Heart right ventricle (tissue), 16 donors: ENCODE data around the gene ARGFX. TPM values are rescaled to one million over a fixed set of nuclear protein-coding genes. Genes with fewer than 3 reads are reported as not detected.

Experiments used
- ATAC-seq, 8 donors: fragments of 200-7000 bp; cut with Tn5 transposase; one replicate each; pipeline ENCODE4 v1.9.1; 2020; ENCODE audit warnings: mild to moderate bottlenecking in 8 of 8, moderate library complexity in 8 of 8, moderate number of reproducible peaks in 1 of 8
- DNase-seq, 2 donors: peaks; one replicate each; pipeline ENCODE4 v3.0.0-alpha.2; 2020
- H3K27ac ChIP-seq, 10 donors: fragments of 200-600 bp; sonication (generic) in 2 of 10; one replicate each; pipeline versions ENCODE4 v1.5.0 to v1.8.0; 2020 to 2022; ENCODE audit warnings: mild to moderate bottlenecking in 3 of 10
- H3K27me3 ChIP-seq, 7 donors: fragments of 200-600 bp; one replicate each; pipeline ENCODE4 v1.8.0; 2021 to 2022; ENCODE audit warnings: mild to moderate bottlenecking in 2 of 7
- H3K36me3 ChIP-seq, 9 donors: fragments of 200-600 bp; sonication (generic) in 1 of 9; one replicate each; pipeline versions ENCODE4 v1.5.0 to v1.8.0; 2020 to 2022; ENCODE audit warnings: mild to moderate bottlenecking in 2 of 9
- H3K4me1 ChIP-seq, 9 donors: fragments of 200-600 bp; sonication (generic) in 1 of 9; one replicate each; pipeline versions ENCODE4 v1.5.0 to v1.8.0; 2020 to 2022; ENCODE audit warnings: mild to moderate bottlenecking in 4 of 9
- H3K4me3 ChIP-seq, 10 donors: fragments of 200-600 bp; sonication (generic) in 2 of 10; one replicate each; pipeline versions ENCODE4 v1.5.0 to v1.8.0; 2020 to 2022; ENCODE audit warnings: mild to moderate bottlenecking in 7 of 10, moderate library complexity in 2 of 10
- H3K9me3 ChIP-seq, 11 donors: fragments of 200-600 bp in 10 of 11; sonication (generic) in 2 of 11; one replicate each; pipeline versions ENCODE4 v1.5.0 to v1.8.0; 2013 to 2022; ENCODE audit warnings: mild to moderate bottlenecking in 2 of 11, control low read depth in 1 of 11, moderate library complexity in 1 of 11
- CTCF ChIP-seq, 9 donors: fragments of 200-600 bp; sonication (generic) in 2 of 9; IDR thresholded peaks; one replicate each; pipeline versions ENCODE4 v1.5.0 to v1.8.0; 2021 to 2022; ENCODE audit warnings: antibody characterized with exemption in 9 of 9, mild to moderate bottlenecking in 5 of 9, moderate library complexity in 1 of 9
- WGBS, 2 donors: extraction: QIAGEN DNeasy Blood & Tissue Kit; methylation state at CpG; one replicate each; pipeline ENCODE4 v1.1.7; 2013; ENCODE audit warnings: inconsistent platforms in 1 of 2; 5-methylcytosine and 5-hydroxymethylcytosine counted together
- intact Hi-C, 10 donors: fragments of 100-400 bp; cut with DNase I; formaldehyde crosslinking; loops; one replicate each; pipeline versions ENCODE4 v1.11.1 to v1.14.2; 2022
- long read RNA-seq, 3 donors: library from polyadenylated mRNA; unstranded; transcript quantifications; one replicate each; pipeline ENCODE4 v2.0.0, GENCODE V29; 2020 to 2021
- polyA plus RNA-seq, 2 donors: library from polyadenylated mRNA; stranded (reverse); fragments of 200-250 nt; gene quantifications; one replicate each; pipeline ENCODE4 v1.2.3, GENCODE V29; 2013
- total RNA-seq, 10 donors: library from RNA; stranded (reverse); fragmentation: NEBNext Ultra II Directional in 3 of 10; extraction: Animal tissue kit (Norgen Biotek cat#: 25700) in 3 of 10; gene quantifications; one replicate each; pipeline versions ENCODE4 v1.2.1 to v1.2.4, GENCODE V29; 2021 to 2023
- donor health status: Arrhythmogenic right ventricular cardiomyopathy.
- donor health status: ischemic (EF 13 %, LVEDD 7.1; RV severe dilation, severe dysfunction).
- donor health status: healthy with polysubstance abuse.
- donor health status: DM: no; HTN: yes; CAD: no.
- donor health status: DM: no; HTN: no; CAD: no.
- donor health status: ischemic (EF 25% LVEDD 6.9; RV normal size, moderate dysfunction).
- donor health status: ischemic (EF 25% LVEDD 5.7; RV mildly dilated, moderate dysfunction).
- donor health status: healthy.
- donor health status: DM: yes; HTN: yes; CAD: no.
- donor health status: Ischemic cardiomyopathy.
- donor health status: ischemic (EF 35%, LVEDD 5.7; RV mildly dilated, moderate dysfunction).
- donor health status: nonischemic (EF 11% LVEDD 7.7; RV severe dilation, severe dysfunction).
- donor health status: DM: yes; HTN: yes; CAD: no.
- donor health status: PGD.
- donor health status: ischemic (EF 29% LVEDD 5.4; RV normal size, mild dysfunction).
- donor health status: nonischemic (EF 23%, LVEDD 6.1; RV moderate dilation, normal function).

ARGFX gene
- total RNA-seq (not detected), polyA plus RNA-seq (not detected)
- long read RNA-seq, donor 1, result 0 reads
- long read RNA-seq, donor 2, result 0 reads
- long read RNA-seq, donor 3, result 0 reads

- no peak for TF ChIP-seq CTCF (IDR thresholded peaks at IDR 0.05)
- 91 to 95% methylated on average over 5 of the region's 5 CpGs for WGBS, 2 donors
- Histone ChIP-seq H3K4me3 (no peak within 1 kb of the TSS), H3K36me3 (no peaks in the 10 kb centered on the region), H3K9me3 (no peaks in the 10 kb centered on the region), H3K27ac (no peak within 1 kb of the TSS), H3K27me3 (no peaks in the 10 kb centered on the region), H3K4me1 (no peaks in the 10 kb centered on the region)
- ATAC-seq (no peak), DNase-seq (no peak)
- intact Hi-C loops, result loop anchor here in 1 of 10 donors (10.0 kb wide), 1 partner anchor 77 kb away; no protein-coding TSS in a partner anchor
Measured at GRCh38 chr3:121567649-121568048, at the start of gene ARGFX. TSS of gene ARGFX (plus strand) at chr3:121567949. CDS start at chr3:121570714, 2,765 bp downstream.

GRCh38 chr3:121517953-121518655 lies 49.6 kb upstream of the ARGFX start:
- TF ChIP-seq CTCF (IDR thresholded peaks at IDR 0.05), result no peak
- Histone ChIP-seq H3K27me3 (no peaks in the 10 kb centered on the region), H3K4me1 (no peaks in the 10 kb centered on the region), H3K9me3 (peaks cover 0 to 30% (median 13%) of the 10 kb centered on the region in 11 donors), H3K27ac (no peak overlapping the region), H3K4me3 (no peak overlapping the region), H3K36me3 (peaks cover 0 to 19% (median 0%) of the 10 kb centered on the region in 9 donors)
- ATAC-seq (no peak), DNase-seq (no peak)
- intact Hi-C loops, result no loop called here
- WGBS, 2 donors, result 84 to 94% methylated on average over 5 of the region's 5 CpGs

GRCh38 chr3:121520510-121520909 lies 47.2 kb upstream of the ARGFX start:
- Histone ChIP-seq H3K4me3 (no peak overlapping the region), H3K4me1 (no peaks in the 10 kb centered on the region), H3K27ac (no peak overlapping the region), H3K36me3 (peaks cover 0 to 19% (median 0%) of the 10 kb centered on the region in 9 donors), H3K9me3 (peaks cover 0 to 21% (median 13%) of the 10 kb centered on the region in 11 donors), H3K27me3 (no peaks in the 10 kb centered on the region)
- no peak for ATAC-seq
- TF ChIP-seq CTCF (IDR thresholded peaks at IDR 0.05), result no peak
- intact Hi-C loops, result no loop called here
- DNase-seq, result no peak
- 98 to 99% methylated on average over 3 of the region's 3 CpGs for WGBS, 2 donors

GRCh38 chr3:121529308-121529707 lies 38.4 kb upstream of the ARGFX start:
- peak in 3 of 9 donors; percentile 18 to 28 (median 19) for TF ChIP-seq CTCF (IDR thresholded peaks at IDR 0.05)
- DNase-seq (no peak), ATAC-seq (no peak)
- Histone ChIP-seq H3K36me3 (peaks cover 0 to 29% (median 0%) of the 10 kb centered on the region in 9 donors), H3K4me1 (no peaks in the 10 kb centered on the region), H3K9me3 (no peaks in the 10 kb centered on the region), H3K27me3 (no peaks in the 10 kb centered on the region), H3K4me3 (no peak overlapping the region), H3K27ac (no peak overlapping the region)
- intact Hi-C loops, result no loop called here
- WGBS, 2 donors, result 70 to 72% methylated on average over 3 of the region's 3 CpGs
